GM23248 (cell line): ENCODE data around the gene CCDC124.

Source experiments
- EZH2 ChIP-seq: fragments of 200-600 bp; sonication (generic); IDR thresholded peaks from 2 replicates; pipeline ENCODE4 v1.6.1; 2018; ENCODE audit warnings: antibody characterized with exemption, mild to moderate bottlenecking; ENCODE audit not compliant: insufficient read depth, poor library complexity, severe bottlenecking
- EZH2phosphoT487 ChIP-seq: fragments of 200-600 bp; sonication (generic); IDR thresholded peaks from 2 replicates; pipeline ENCODE4 v1.6.1; 2018; ENCODE audit warnings: antibody characterized with exemption, moderate library complexity, mild to moderate bottlenecking, low read depth; ENCODE audit not compliant: insufficient read depth

GRCh38 chr19:17949956-17950309, 17.1 kb downstream of the CCDC124 start:
- TF ChIP-seq EZH2phosphoT487 (no peak), EZH2 (no peak)
